HG02852 (cell line): ENCODE measurements around the gene RND1.

Experiments used
- ATAC-seq: cut with Tn5 transposase; IDR thresholded peaks from one replicate; pipeline ENCODE4 v1.9.1; 2021; ENCODE audit warnings: mild to moderate bottlenecking, moderate library complexity; ENCODE audit not compliant: unreplicated experiment

RND1 gene

DNA sequence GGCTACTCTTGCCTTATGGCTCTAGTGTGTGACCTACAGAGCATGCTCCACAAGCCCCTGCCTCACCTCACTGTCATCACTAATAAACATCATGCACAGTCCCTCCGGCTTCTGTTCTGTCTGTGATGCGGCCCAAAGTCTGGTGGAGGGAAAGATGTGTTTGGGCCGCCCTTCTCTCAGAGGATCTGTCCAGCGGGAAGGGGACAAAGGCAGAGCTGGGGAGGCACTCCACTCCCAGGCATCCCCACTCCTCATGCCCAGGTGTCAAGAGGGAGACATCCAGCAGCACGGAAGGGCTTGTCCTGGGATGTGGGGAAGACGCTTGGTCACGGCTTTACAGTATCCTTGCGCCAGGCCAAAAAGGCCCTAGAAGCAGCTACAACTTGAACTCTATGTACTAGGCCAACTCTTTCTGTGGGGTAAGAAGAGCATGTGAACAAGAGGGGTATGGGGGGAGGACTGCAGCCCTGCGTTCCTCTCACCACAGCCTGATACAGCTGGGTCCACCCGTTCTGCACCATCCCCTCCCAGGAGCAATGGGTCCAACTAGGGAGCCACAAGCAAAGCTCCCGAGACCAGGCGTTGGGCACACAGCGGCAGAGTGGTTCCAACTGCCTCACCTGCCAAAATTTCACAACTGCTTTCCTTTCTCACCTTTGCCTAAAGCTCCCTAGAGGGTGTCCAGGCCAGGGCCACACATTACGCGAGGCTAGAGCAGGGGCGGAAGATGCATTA is 36.7 kb downstream of the RND1 start:
- no peak for ATAC-seq

GRCh38 chr12:48828293-48828692 is 37.4 kb downstream of the RND1 start:
- no peak for ATAC-seq

DNA sequence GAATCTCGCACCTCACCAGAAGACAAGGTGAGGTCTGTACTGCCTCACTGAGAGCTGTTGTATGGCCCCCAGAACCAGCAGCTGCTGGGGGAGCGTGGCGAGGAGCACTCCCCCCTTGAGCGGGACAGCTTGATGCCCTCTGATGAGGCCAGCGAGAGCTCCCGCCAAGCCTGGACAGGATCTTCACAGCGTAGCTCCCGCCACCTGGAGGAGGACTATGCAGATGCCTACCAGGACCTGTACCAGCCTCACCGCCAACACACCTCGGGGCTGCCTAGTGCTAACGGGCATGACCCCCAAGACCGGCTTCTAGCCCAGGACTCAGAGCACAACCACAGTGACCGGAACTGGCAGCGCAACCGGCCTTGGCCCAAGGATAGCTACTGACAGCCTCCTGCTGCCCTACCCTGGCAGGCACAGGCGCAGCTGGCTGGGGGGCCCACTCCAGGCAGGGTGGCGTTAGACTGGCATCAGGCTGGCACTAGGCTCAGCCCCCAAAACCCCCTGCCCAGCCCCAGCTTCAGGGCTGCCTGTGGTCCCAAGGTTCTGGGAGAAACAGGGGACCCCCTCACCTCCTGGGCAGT is 38.1 kb downstream of the RND1 start:
- no peak for ATAC-seq

GRCh38 chr12:48827026-48827425 is 38.6 kb downstream of the RND1 start:
- ATAC-seq, result no peak

DNA sequence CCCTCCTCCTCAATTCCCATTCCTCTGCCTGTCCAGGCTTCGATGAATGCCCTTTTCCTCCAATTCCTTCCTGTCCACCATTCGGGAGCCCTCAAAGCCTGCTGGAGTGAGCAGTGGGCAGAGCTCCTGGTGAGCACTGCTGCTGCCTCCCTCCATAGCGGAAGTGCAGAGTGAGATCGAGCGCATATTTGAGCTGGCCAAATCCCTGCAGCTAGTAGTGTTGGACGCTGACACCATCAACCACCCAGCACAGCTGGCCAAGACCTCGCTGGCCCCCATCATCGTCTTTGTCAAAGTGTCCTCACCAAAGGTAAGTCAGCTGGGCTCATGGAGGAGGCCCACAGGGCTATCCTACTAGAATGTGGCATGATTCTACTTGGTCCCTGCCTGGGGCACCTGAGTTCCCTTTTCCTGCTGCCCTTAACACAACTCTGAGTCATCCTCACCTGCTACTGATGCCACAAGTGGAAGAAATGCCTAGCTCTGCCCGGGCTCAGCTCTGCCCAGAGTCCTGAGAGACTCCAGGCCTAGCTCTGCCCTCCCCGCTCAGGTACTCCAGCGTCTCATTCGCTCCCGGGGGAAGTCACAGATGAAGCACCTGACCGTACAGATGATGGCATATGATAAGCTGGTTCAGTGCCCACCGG is 39.3 kb downstream of the RND1 start:
- ATAC-seq, result no peak

GRCh38 chr12:48824905-48825304 is 40.8 kb downstream of the RND1 start:
- ATAC-seq, result no peak

GRCh38 chr12:48824112-48824511 is 41.6 kb downstream of the RND1 start:
- ATAC-seq, result no peak

DNA sequence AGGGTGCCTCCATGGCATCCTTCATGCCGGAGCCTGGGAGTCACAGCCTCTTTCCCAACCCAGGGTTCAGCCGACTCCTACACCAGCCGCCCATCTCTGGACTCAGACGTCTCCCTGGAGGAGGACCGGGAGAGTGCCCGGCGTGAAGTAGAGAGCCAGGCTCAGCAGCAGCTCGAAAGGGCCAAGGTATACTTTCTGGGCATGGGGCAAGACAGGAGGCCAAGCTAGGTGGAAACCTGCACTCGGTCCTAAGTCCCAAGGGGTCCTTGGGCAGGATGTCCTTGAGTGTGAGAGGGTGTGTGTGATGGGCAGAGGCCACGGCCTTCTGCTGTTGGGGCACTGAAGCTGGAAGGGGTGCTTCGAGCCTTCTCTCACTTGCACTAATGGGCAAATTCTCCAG is 42.4 kb downstream of the RND1 start:
- no peak for ATAC-seq

DNA sequence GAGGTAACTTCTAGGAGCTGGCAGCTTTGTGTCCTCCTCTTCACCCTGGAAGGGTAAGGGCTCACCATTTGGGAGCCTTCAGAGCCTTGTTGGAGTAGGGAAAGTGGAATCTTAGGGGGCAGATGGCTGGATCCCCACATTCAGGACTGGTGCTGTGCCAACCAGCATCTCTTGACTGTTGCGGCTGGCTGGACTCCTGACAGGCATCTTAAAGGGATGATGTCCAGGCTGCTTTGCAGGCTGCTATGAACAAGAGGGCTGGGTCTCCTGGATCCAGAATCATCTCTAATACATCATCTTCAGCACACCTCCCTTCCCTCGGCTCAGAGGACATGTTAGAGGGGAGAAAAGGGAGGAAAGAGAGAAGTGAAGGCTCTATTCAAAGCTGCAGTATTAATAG is 43.0 kb downstream of the RND1 start:
- ATAC-seq, result no peak

GRCh38 chr12:48822139-48822538 is 43.5 kb downstream of the RND1 start:
- ATAC-seq, result no peak

- ATAC-seq, result no peak
Measured at GRCh38 chr12:48819986-48820725, 45.5 kb downstream of the RND1 start.

- ATAC-seq, result no peak
Measured at GRCh38 chr12:48818831-48819590, 46.7 kb downstream of the RND1 start.

- peak; percentile 39 for ATAC-seq
Measured at GRCh38 chr12:48817873-48818830, 47.5 kb downstream of the RND1 start, which contains the start of gene CACNB3. Gene CACNB3 (plus strand): TSS chr12:48818496. CDS start chr12:48818930, 434 bp downstream.

- ATAC-seq, result no peak
Measured at GRCh38 chr12:48816143-48816854, 49.4 kb downstream of the RND1 start.

GRCh38 chr12:48815126-48816110 is 50.3 kb downstream of the RND1 start:
- peak; percentile 34 for ATAC-seq

- ATAC-seq, result peak; percentile 74
Measured at GRCh38 chr12:48814262-48815125, 51.2 kb downstream of the RND1 start.
